GM21737 (cell line): ENCODE measurements around the gene COX6A1.

ENCODE experiments used
- ATAC-seq: cut with Tn5 transposase; IDR thresholded peaks from one replicate; pipeline ENCODE4 v1.9.1; 2021; ENCODE audit warnings: mild to moderate bottlenecking, moderate library complexity; ENCODE audit not compliant: unreplicated experiment

Gene COX6A1

GRCh38 chr12:120490325-120490724 is 52.4 kb downstream of the COX6A1 start:
- no peak for ATAC-seq
